Upper lobe of left lung (tissue), 6 donors: ENCODE measurements around the gene SETBP1. TPM values are rescaled to one million over a fixed set of nuclear protein-coding genes. Genes with fewer than 3 reads are reported as not detected.

Experiments
- ATAC-seq, 2 donors: fragments of 200-7000 bp; cut with Tn5 transposase; one replicate each; pipeline ENCODE4 v1.9.1; 2022; ENCODE audit warnings: mild to moderate bottlenecking in 2 of 2, moderate library complexity in 2 of 2; ENCODE audit not compliant: low FRiP score in 2 of 2
- DNase-seq, 2 donors: peaks; one replicate each; pipeline ENCODE4 v3.0.0-alpha.2; 2019 to 2020
- H3K27ac ChIP-seq, 4 donors: fragments of 200-600 bp; sonication (generic); one replicate each; pipeline ENCODE4 v1.5.1; 2016 to 2019
- H3K27me3 ChIP-seq, 4 donors: fragments of 200-600 bp; sonication (generic); one replicate each; pipeline ENCODE4 v1.5.1; 2017 to 2019
- H3K36me3 ChIP-seq, 4 donors: fragments of 200-600 bp; sonication (generic); one replicate each; pipeline ENCODE4 v1.5.1; 2016 to 2019
- H3K4me1 ChIP-seq, 4 donors: fragments of 200-600 bp; sonication (generic); one replicate each; pipeline ENCODE4 v1.5.1; 2018 to 2019
- H3K4me3 ChIP-seq, 4 donors: fragments of 200-600 bp; sonication (generic); one replicate each; pipeline ENCODE4 v1.5.1; 2017 to 2019; ENCODE audit warnings: mild to moderate bottlenecking in 2 of 4, moderate library complexity in 1 of 4
- H3K9me3 ChIP-seq, 4 donors: fragments of 200-600 bp; sonication (generic); one replicate each; pipeline ENCODE4 v1.5.1; 2018 to 2019
- CTCF ChIP-seq, 6 experiments: fragments of 450-650 bp in 4 of 6; fragments of 200-600 bp in 2 of 6; sonication (generic) in 2 of 6; IDR thresholded peaks; one replicate each; pipeline ENCODE4 v1.5.1; 2016 to 2019; ENCODE audit warnings: antibody characterized with exemption in 6 of 6
- EP300 ChIP-seq, 4 donors: sonication (generic); formaldehyde crosslinking; IDR thresholded peaks; one replicate each; pipeline ENCODE4 v1.5.1; 2017; ENCODE audit warnings: antibody characterized with exemption in 4 of 4, control low read depth in 2 of 4
- POLR2A ChIP-seq, 4 donors: fragments of 450-650 bp; IDR thresholded peaks; one replicate each; pipeline ENCODE4 v1.5.1; 2016 to 2017; ENCODE audit warnings: antibody characterized with exemption in 4 of 4, mild to moderate bottlenecking in 2 of 4
- POLR2AphosphoS5 ChIP-seq, 2 donors: sonication (generic); formaldehyde crosslinking; IDR thresholded peaks; one replicate each; pipeline ENCODE4 v1.5.1; 2017; ENCODE audit warnings: antibody characterized with exemption in 2 of 2
- WGBS, 2 donors: methylation state at CpG; one replicate each; pipeline ENCODE4 v1.1.5; 2017 to 2018; 5-methylcytosine and 5-hydroxymethylcytosine counted together
- total RNA-seq, 6 donors: library from RNA; depleted of rRNA in 4 of 6; stranded (reverse); fragments of >200 nt in 4 of 6; gene quantifications; one replicate each; pipeline versions ENCODE4 v1.1.0 to v1.2.1, GENCODE V29; 2016 to 2021
- donor health status: DM: no; HTN: no; CAD: no; lungs with moderate emphysema.
- donor health status: DM: no; HTN: yes; CAD: no; lungs with severe emphysema.

Gene SETBP1
- total RNA-seq, 6 donors from 2014 or later: 11.7 to 38.8 (median 16.6) TPM

- no peak overlapping the region for H3K27ac ChIP-seq
- H3K9me3 ChIP-seq: no peaks in the 10 kb centered on the region
- ATAC-seq (no peak), DNase-seq (no peak)
- H3K4me3 ChIP-seq: no peak overlapping the region
- H3K4me1 ChIP-seq: peaks cover 0 to 15% (median 4%) of the 10 kb centered on the region in 4 donors
- peaks cover 0 to 11% (median 0%) of the 10 kb centered on the region in 4 donors for H3K36me3 ChIP-seq
- no peaks in the 10 kb centered on the region for H3K27me3 ChIP-seq
- WGBS, 2 donors: 80 to 82% methylated on average over 4 of the region's 4 CpGs
- TF ChIP-seq EP300 (IDR thresholded peaks at IDR 0.05) (no peak), CTCF (IDR thresholded peaks at IDR 0.05) (no peak), POLR2AphosphoS5 (IDR thresholded peaks at IDR 0.05) (no peak), POLR2A (IDR thresholded peaks at IDR 0.05) (no peak)
Measured at GRCh38 chr18:44946529-44947113, 265.9 kb downstream of the SETBP1 start.

GRCh38 chr18:44949967-44950366, 269.3 kb downstream of the SETBP1 start:
- Histone ChIP-seq H3K27ac (no peak overlapping the region), H3K4me1 (no peaks in the 10 kb centered on the region), H3K9me3 (no peaks in the 10 kb centered on the region), H3K4me3 (no peak overlapping the region), H3K36me3 (peaks cover 0 to 21% (median 0%) of the 10 kb centered on the region in 4 donors), H3K27me3 (no peaks in the 10 kb centered on the region)
- TF ChIP-seq POLR2AphosphoS5 (IDR thresholded peaks at IDR 0.05): no peak
- ATAC-seq: no peak
- no peak for DNase-seq
- WGBS, 2 donors: 88% methylated on average over 4 to 7 of the region's 7 CpGs

- Histone ChIP-seq H3K4me1 (no peaks in the 10 kb centered on the region), H3K4me3 (no peak overlapping the region), H3K9me3 (no peaks in the 10 kb centered on the region), H3K36me3 (peaks cover 0 to 21% (median 0%) of the 10 kb centered on the region in 4 donors), H3K27ac (no peak overlapping the region), H3K27me3 (no peaks in the 10 kb centered on the region)
- ATAC-seq: no peak
- 91 to 96% methylated on average over 13 of the region's 13 CpGs for WGBS, 2 donors
- DNase-seq: no peak
- TF ChIP-seq POLR2AphosphoS5 (IDR thresholded peaks at IDR 0.05) (no peak), EP300 (IDR thresholded peaks at IDR 0.05) (no peak), CTCF (IDR thresholded peaks at IDR 0.05) (no peak), POLR2A (IDR thresholded peaks at IDR 0.05) (no peak)
Measured at GRCh38 chr18:44950685-44951195, 270.1 kb downstream of the SETBP1 start.

- no peak for DNase-seq
- H3K27ac ChIP-seq: no peak overlapping the region
- peaks cover 0 to 21% (median 0%) of the 10 kb centered on the region in 4 donors for H3K36me3 ChIP-seq
- no peak overlapping the region for H3K4me3 ChIP-seq
- no peak for ATAC-seq
- 95 to 96% methylated on average over 14 of the region's 14 CpGs for WGBS, 2 donors
- no peaks in the 10 kb centered on the region for H3K4me1 ChIP-seq
- H3K27me3 ChIP-seq: no peaks in the 10 kb centered on the region
- no peaks in the 10 kb centered on the region for H3K9me3 ChIP-seq
- TF ChIP-seq CTCF (IDR thresholded peaks at IDR 0.05): no peak
- no peak for TF ChIP-seq POLR2AphosphoS5 (IDR thresholded peaks at IDR 0.05)
- no peak for TF ChIP-seq EP300 (IDR thresholded peaks at IDR 0.05)
- no peak for TF ChIP-seq POLR2A (IDR thresholded peaks at IDR 0.05)
Measured at GRCh38 chr18:44951748-44952147, 271.1 kb downstream of the SETBP1 start.

GRCh38 chr18:44954257-44954656, 273.6 kb downstream of the SETBP1 start:
- WGBS, 2 donors: 0% methylated on average over 1 of the region's 1 CpG
- ATAC-seq (no peak), DNase-seq (no peak)
- Histone ChIP-seq H3K27me3 (no peaks in the 10 kb centered on the region), H3K27ac (no peak overlapping the region), H3K9me3 (no peaks in the 10 kb centered on the region), H3K4me1 (no peaks in the 10 kb centered on the region), H3K36me3 (peaks cover 0 to 21% (median 0%) of the 10 kb centered on the region in 4 donors), H3K4me3 (no peak overlapping the region)
- no peak for TF ChIP-seq CTCF (IDR thresholded peaks at IDR 0.05)
- no peak for TF ChIP-seq POLR2AphosphoS5 (IDR thresholded peaks at IDR 0.05)
- TF ChIP-seq POLR2A (IDR thresholded peaks at IDR 0.05): no peak
- no peak for TF ChIP-seq EP300 (IDR thresholded peaks at IDR 0.05)
